NCI-H1105 (cell line): ENCODE data around the gene MRPL27.

Source experiments
- DNase-seq: peaks from one replicate; lab custom pipeline; 2025; lab: John Stamatoyannopoulos, UW

Gene MRPL27

DNA sequence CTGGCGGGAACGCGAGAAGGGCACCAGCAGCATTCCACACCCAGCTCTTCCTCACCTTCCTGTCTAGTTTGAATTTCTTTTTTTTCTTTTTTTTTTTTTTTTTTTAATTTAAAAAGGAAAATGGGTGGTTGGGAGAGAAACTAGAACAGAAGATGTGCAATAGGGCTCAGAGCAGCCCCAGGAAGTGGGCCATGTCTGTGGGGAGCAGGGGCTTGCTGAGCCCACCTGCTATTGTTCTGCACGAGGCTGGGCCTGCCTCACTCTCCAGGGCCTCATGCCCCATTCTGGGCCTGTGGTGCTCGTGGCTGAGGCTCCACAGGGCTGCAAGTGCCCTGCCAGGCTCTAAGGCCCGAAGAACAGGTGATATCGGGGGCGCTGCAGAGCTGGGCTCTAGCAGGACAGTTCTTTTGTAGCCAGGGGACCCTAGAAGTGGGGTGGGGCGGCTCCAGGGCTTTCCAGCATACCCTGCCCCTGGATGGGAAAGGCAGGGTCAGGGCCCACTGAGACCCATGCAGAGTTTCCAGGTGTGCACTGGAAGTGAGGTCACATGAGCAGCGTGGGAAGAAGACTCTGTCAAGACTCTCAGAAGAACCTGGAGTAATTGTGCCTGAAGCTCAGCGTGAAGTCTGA, 12.4 kb downstream of the MRPL27 start:
- no peak for DNase-seq

GRCh38 chr17:50359998-50360461, 13.0 kb downstream of the MRPL27 start:
- no peak for DNase-seq

DNA sequence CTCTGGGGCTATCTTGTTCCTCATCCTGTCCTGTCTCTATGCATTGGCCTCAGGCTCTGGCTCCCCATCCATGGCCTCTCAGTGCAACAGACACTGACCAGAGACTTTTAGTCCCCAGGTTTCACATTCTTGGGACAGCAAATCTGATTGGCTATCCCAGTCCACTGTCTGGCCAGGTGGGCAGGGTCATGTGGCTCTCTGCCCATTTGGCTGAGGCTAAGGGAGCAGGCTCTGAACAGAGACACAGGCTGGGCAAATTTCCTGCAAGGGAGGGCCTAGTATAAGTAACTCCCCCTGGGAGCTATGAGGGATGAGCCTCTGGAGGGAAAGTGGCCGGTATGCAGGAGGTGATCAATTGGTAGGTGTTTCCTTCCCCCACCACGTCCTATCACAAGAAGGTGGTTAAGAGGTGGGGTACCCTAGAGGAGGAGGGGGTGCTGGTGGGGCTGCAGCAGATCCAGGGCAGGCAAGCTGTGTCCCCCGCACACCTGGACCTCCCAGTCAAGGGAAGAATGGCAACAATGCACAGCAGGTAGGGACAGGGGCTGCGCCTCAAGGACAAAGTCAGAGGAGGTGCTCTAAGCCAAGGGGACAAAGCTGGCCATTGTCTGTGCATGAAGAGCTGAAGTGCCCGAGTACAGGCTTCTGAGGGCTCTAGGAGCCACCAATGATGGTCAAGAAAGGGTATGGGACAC, 13.8 kb downstream of the MRPL27 start:
- no peak for DNase-seq

- DNase-seq: no peak
Observed at GRCh38 chr17:50358177-50358576, 14.8 kb downstream of the MRPL27 start.

DNA sequence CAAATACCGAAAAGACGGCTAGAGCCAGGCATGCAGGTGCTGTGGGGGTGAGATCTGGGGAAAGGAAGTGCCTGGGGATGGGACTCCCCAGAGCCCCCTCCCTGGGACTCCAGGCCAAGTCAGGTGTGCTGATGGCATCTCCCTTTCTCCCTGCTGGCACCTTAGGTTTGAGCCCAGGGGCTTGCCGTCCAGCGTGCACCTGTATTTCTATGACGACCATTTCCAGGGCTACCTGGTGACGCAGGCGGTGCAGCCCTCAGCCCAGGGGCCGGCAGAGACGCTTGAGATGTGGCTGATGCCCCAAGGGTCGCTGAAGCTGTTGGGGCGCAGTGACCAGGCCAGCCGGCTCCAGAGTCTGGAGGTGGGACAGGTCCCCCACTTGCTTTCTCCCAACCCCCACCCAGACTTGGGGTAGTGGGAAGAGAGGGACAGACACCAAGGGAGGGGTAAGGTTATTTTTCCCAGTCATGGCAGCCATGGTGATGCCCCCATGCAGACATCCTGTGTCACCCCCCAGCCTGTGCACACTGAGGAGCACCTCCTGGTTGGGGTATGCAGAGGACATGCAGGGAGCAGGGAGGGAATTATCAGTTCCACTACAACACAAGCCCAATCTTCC, 16.0 kb downstream of the MRPL27 start:
- no peak for DNase-seq

GRCh38 chr17:50356418-50356817, 16.6 kb downstream of the MRPL27 start:
- no peak for DNase-seq

DNA sequence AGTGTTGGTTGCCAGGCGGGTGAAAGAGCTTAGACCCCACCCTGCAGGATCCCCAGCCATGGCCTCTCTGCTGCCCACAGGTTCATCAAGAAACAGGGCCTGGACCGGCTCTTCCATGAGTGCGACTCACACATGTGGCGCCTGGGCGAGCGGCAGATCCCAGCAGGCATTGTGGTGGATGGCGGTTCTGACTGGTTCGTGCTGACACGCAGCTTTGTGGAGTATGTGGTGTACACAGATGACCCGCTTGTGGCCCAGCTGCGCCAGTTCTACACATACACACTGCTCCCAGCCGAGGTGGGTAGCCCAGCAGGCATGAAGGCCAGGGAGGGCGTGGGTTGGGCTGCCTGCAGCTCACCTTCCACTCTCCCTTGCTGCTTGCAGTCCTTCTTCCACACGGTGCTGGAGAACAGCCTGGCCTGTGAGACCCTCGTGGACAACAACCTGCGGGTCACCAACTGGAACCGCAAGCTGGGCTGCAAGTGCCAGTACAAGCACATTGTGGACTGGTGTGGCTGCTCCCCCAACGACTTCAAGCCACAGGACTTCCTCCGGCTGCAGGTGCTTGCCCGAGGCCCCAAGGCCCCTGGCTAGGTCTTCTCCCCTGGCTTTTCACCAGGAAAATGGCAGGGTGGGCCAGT, 17.2 kb downstream of the MRPL27 start:
- DNase-seq: no peak

GRCh38 chr17:50355336-50355700, 17.7 kb downstream of the MRPL27 start:
- DNase-seq: no peak

DNA sequence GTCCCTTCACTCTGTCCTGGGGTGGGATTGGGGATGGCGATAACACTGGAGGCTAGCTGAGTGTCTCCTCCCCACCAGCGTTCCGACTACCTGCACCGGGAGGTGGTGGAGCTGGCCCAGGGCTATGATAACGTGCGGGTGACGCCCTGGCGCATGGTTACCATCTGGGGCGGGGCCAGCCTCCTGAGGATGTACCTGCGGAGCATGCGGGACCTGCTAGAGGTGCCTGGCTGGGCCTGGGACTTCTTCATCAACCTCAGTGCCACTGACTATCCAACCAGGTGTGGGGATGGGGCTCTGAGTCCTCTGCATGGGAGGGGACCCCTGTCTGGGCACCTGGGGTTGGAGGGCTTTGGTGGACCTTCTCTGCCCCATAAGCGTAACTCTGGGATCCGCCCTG, 18.2 kb downstream of the MRPL27 start:
- no peak for DNase-seq

DNA sequence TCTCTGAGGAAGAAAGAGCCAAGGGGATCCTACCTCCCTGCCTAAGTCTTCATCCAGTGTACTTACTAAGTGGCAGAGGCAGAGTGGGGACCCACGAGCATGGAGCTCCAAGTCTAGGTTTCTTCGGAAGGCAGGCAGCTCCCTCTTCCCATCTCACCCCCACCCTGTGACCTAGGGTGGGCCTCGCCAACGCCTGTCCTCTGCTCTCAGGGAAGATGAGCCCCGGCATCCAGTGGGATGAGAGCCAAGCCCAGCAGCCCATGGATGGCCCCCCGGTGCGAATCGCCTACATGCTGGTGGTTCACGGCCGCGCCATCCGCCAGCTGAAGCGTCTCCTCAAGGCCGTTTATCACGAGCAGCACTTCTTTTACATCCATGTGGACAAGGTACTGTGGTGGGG, 18.8 kb downstream of the MRPL27 start:
- DNase-seq: no peak

- no peak for DNase-seq
Observed at GRCh38 chr17:50353600-50354195, 19.3 kb downstream of the MRPL27 start.

DNA sequence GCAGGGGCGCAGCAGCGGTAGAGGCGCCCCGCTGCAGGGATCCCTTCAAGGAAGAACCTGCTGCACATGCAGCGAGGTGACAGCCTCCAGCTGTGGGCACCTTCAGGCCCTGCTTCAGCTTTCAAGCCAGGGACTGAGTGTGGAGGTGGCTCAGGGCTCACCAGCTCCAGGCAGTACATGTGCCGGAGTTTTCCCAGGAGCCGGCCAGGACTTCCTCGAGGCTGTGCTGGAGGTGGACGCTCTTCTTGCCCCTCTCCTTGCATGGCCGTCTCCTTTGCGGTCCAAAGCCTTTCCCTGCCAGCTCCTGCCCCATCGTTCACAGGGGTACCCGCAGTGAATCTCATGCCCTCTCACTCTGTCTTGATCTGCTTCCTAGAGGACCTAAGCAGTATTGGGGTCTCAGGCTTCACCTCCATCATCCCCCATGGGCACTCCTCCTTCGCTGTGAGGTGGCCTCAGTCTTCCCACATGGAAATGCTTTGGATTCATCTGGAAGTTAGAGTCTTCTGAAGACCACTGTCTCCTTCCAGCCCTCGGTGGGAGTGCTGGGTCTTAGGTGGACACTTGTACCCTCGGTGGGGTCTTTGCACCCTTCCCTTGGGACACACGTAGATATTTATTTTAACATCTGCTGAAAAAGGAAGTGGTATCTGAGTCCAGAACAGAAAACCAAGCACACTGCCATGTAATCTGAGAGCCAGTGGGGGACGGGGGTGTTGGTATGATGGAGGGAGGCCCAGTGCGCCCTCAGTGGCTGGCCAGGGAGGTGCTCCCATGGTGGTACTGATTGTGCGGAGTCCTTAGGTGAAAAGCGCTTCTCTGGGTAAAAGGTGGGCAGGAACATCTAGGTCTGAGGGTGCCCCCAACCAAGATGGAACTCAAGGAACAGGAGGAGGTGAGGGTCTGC, 20.0 kb downstream of the MRPL27 start:
- DNase-seq: no peak

- DNase-seq: no peak
Observed at GRCh38 chr17:50352072-50352692, 20.8 kb downstream of the MRPL27 start.

DNA sequence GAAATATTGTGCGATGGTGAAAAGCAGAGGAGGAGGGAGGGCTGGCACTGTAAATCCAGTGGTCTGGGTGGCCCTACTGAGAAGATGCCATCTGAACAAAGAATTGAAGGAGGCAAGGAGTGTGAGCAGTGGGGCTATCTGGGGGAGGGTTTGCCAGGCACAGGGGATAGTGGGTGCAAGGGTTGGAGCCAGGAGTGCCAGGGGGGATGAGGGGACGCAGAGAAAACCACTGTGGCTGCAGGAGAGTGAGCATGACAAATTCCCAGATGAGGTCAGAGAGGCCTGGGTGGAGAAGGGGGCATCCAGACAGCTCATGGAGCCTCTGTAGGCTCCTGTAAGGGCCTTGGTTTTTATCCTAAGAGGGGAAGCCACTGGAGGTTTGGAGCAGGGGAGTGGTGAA, 22.3 kb downstream of the MRPL27 start:
- no peak for DNase-seq

GRCh38 chr17:50349243-50349600, 23.8 kb downstream of the MRPL27 start:
- DNase-seq: no peak

DNA sequence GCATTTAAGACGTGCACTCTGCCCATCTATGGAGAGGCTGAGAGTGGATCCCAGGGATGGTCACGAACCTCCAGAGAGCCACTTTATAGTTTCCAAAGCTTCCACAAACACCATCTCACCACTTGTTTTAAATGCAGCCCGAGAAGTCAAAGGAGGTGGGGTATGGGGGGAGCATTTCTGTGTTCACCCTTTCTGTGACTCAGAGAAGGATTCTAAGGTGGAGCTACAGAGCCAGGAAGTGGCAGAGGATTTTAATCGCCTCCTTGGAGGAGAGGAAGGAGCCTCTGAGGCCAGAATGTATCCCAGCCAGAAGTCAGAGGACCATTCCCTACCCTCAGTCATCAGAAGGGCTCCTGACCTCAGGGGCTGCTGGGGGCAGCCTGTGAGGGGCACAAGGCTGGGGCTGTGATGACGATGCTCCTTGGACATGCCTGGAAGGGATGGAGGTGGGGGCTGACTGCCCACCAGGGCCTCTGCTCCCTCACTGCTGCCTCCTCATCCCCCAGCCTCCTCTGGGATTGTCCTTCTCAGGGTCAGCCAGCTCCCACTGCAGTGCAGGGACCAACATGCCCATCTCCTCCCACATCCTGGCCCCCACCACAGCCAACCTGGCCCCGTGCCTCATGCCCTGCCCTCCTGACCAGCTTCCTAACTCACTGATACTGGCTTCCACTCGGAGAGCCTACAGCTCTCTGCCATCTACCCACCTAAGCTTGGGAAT, 24.3 kb downstream of the MRPL27 start:
- DNase-seq: no peak

DNA sequence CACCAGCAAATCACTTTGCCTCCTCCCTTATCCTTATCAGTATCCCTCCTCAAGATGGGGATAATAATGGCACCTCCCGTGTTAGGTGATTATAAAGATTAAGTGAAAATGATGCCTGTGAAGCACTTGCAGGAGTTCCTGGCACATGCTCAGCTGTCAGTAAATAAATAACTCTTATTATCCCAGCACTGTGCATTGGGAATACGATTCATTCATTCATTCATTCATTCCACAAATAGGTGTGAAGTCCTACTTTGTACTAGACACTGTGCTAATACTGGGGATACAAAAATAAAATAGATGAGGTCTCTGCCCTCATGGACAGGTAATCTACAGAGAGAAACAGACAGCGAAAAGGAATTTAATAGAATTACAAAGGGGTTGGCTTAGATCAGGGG, 25.1 kb downstream of the MRPL27 start:
- DNase-seq: no peak

DNA sequence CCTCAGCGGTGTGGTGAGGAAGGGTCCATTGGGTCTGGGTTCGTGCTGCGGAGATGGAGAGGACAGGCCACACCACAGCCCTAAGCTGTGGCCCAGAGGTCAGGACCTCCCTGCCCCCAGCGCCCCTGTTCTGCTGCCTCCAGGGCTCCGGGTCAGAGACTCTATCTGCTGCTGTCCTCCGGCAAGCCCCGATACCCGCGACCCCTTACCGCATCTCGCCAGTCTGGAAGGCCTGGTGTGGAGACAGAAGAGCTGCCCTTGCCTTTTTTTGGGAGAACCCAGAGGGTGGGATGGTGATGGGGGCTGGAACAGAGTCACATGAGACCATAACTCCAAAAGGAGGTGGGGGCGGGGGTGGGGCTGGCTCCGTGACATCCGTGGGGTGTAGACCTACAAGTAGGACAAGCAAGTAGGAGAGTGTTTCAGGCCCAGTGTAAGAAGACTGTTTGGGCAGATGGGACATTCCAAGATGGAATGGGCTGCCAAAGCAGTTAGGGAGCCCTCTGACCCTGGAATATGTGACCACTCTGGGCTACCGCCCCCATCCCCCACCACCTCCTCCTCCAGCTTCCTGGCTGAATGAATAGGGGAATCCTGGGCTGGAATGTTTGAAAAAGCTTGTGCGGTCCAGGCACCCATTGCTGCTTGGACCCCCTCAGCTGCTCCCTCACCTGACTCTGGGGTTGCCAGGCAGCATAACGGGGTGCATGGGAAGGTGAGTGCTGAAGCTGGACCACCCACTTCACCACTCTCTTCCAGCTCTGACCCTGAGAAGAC, 25.7 kb downstream of the MRPL27 start:
- no peak for DNase-seq

GRCh38 chr17:50346313-50347116, 26.5 kb downstream of the MRPL27 start:
- no peak for DNase-seq
